Spleen (tissue), 3 donors: Measurements from ENCODE around the gene SUCO.

Experiments used
- POLR2A ChIP-seq, 3 donors: fragments of 450-650 bp; IDR thresholded peaks; one replicate each; pipeline ENCODE4 v1.5.1; 2017; ENCODE audit warnings: antibody characterized with exemption in 3 of 3, mild to moderate bottlenecking in 1 of 3
- POLR2AphosphoS5 ChIP-seq, 3 donors: sonication (generic); formaldehyde crosslinking; IDR thresholded peaks; one replicate each; pipeline ENCODE4 v1.5.1; 2017; ENCODE audit warnings: antibody characterized with exemption in 3 of 3

- peak; percentile 97 to 99 (median 99) for TF ChIP-seq POLR2AphosphoS5 (IDR thresholded peaks at IDR 0.05)
- TF ChIP-seq POLR2A (IDR thresholded peaks at IDR 0.05), result peak in 2 of 3 donors; percentile 86 to 97
Observed at GRCh38 chr1:172532700-172533512, at the start of gene SUCO.
